Epithelial cell of proximal tubule (primary cell): Measurements from ENCODE around the gene CNN3. TPM values are rescaled to one million over a fixed set of nuclear protein-coding genes. Genes with fewer than 3 reads are reported as not detected.

Experiments used
- DNase-seq: peaks from one replicate; pipeline ENCODE4 v3.0.0-alpha.2; 2011; ENCODE audit warnings: low read depth
- H3K4me3 ChIP-seq: 2 replicates; pipeline ENCODE4 v1.5.1; 2011; ENCODE audit warnings: low read depth, mild to moderate bottlenecking, low read length
- total RNA-seq: library from RNA; depleted of rRNA; stranded (reverse); fragments of >200 nt; gene quantifications from 2 replicates; pipeline ENCODE4 v1.2.3, GENCODE V29; 2015
- TF ChIP-seq, protein P1 (sequence below): conservative IDR thresholded peaks from 2 replicates; pipeline ENCODE4 v1.5.1; 2012; ENCODE audit warnings: low read depth, mild to moderate bottlenecking, low read length

Gene CNN3
- total RNA-seq, 1 donor from 2014 or later, result 196 TPM

DNA sequence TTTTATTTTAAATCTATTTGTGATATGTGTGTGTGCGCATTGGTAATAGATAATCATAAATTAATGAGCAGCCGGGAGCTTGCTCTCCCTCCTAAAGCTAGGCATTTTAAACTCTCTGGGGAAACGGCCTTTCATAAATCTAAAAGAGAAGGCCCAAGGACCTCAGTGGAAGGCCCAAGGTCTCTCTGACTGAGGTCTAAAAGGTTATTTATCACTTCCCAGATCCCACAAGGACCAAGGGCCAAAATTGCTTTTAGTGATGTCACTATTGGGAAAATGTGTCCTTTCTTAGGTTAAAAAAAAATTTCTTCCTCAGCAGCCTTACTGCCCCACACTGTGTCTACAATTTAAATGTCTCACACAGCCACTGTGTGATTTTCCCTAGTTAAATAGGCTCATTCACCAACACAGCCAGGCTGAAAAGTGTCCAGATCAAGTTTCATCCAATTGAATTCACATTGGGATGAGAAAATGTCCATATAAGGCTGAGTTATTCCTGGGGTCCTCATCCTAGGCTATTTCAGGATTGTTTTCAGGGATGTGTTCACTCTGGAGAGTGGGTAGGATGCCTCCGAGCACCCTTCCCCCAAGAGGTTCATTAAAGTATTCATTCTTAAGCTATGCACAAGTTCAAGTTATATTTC, 60.6 kb downstream of the CNN3 start:
- no peak for DNase-seq
- H3K4me3 ChIP-seq, result no peak overlapping the region
- TF ChIP-seq, protein P1, sequence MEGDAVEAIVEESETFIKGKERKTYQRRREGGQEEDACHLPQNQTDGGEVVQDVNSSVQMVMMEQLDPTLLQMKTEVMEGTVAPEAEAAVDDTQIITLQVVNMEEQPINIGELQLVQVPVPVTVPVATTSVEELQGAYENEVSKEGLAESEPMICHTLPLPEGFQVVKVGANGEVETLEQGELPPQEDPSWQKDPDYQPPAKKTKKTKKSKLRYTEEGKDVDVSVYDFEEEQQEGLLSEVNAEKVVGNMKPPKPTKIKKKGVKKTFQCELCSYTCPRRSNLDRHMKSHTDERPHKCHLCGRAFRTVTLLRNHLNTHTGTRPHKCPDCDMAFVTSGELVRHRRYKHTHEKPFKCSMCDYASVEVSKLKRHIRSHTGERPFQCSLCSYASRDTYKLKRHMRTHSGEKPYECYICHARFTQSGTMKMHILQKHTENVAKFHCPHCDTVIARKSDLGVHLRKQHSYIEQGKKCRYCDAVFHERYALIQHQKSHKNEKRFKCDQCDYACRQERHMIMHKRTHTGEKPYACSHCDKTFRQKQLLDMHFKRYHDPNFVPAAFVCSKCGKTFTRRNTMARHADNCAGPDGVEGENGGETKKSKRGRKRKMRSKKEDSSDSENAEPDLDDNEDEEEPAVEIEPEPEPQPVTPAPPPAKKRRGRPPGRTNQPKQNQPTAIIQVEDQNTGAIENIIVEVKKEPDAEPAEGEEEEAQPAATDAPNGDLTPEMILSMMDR, result no peak

DNA sequence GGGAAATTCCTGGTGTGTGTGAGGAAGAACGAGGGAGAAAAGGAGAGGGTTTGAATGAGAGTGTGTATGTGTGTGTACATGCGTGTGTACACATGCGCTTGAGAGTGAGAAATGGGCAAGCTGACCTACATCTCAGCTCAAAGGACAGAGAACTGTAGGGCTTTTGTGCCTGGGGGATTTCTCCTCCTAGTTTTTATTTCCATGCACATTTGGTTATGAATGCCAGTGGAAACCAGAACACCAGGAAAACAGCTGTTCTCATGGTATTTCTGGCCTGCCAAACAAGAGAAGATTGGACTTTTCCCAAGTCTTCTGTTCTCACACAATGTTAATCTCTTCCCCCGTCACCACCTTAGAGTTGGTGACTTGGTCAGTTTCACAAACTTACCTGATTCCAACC, 61.5 kb downstream of the CNN3 start:
- TF ChIP-seq, protein P1, result no peak
- no peak overlapping the region for H3K4me3 ChIP-seq
- DNase-seq, result no peak

DNA sequence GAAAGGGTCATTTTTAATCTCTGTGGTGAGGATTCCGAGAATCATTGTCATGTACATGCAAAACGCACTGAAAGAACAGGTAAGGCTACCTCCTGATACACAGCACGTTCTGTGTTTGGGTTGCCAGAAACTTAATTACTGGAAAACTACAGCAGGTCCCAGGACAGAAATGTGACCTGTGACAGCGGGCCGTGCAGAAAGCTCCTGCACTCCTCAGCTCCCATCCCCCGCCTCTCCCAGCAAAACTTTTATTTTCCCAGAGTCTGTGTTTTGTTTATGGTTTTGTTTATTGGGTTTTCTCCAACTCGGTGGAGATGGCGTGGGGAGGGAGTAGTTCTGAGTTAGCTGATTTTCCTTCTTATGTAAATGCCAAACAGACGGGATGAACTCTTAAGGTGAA, 62.1 kb downstream of the CNN3 start:
- TF ChIP-seq, protein P1, result no peak
- DNase-seq, result no peak
- peak overlapping the region; percentile 44 for H3K4me3 ChIP-seq

DNA sequence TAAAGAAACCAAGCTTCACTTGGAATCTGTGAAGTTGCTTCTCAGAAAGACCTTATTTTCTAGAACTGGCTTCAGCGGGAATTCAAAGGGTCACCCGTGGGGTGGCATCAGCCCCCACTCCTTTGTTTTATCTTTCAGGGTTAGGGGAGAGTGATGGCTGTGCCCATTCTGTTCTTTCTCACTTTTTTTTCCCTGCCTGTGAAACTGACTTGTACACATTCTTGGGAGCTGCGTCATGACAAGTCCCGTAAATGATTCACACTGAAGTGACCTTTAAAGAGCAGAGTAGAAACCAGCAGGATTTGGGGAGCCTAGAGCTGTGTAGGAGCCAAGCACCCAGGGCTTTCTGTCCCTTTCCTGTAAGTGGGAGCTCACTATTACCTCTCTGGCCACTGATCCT, 63.0 kb downstream of the CNN3 start:
- TF ChIP-seq, protein P1, result no peak
- peak overlapping the region; percentile 44 for H3K4me3 ChIP-seq
- DNase-seq, result no peak

DNA sequence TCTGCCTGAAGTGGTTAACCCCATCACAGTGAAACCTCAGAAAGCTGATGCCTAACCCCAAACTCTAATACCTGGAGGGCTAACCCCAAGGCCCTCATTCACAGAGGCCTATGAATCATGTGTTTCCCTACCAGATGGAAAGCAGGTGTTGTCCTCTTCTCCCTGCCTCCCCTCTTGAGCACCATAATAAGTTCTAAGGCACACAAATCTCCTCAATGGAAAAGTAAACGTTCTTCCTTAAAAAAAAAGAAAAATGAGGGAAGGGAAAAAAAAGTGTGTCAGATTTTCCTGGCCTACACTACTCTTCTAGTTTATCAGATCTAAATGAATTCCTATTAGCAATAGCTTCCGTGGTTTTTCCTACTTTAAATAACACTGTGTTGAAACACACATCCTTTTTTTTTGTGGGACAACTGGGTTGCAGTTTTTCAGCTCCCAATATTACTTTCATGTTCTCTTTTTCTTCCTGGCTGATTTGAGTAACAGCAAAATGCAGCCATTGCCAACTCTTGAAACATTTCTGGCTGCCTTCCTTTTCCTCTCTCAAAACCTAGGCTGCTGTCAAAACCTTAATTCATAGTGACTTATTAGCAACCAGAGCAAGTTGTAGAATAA, 63.5 kb downstream of the CNN3 start:
- peak overlapping the region; percentile 44 for H3K4me3 ChIP-seq
- TF ChIP-seq, protein P1, result no peak
- DNase-seq, result no peak

DNA sequence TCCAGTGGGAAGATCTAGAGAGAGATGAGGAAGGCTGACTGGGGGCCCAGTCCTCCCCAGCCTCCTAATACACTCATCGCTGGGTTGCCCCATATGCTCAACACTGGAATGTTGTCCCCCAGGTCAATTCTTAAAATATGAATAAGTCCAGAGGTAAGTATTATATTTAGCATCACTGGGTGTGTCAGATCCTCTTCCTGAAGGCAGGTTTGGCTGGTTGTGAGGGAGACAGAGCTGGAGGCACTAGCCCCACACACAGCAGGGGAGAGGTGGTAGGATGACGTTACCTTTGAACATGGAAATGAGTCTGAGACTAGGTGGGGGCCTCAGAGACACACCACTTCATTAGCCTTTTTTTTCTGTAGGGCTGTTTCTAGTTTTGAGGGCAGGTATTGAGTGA, 64.2 kb downstream of the CNN3 start:
- DNase-seq, result no peak
- no peak overlapping the region for H3K4me3 ChIP-seq
- TF ChIP-seq, protein P1, result no peak

DNA sequence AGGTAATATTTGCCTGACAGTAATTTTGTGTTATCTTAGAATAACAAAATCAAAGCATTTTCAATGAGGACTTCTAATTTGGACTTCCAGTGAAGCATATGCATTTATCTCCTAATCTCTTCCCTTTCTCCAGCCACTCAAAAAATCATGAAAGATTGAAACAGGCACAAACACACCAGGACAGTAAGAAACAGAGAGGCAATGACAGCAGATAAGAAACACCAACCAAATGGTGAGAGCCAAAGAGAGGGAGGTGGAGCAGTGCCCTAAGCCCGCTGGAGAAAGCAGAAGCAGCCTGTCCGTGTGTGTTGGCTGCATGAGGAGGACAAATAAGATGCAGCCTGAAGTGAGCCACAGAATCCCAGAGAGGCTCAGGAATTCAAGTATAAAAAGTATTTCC, 67.7 kb downstream of the CNN3 start:
- no peak for DNase-seq
- no peak overlapping the region for H3K4me3 ChIP-seq
- TF ChIP-seq, protein P1, result no peak
